Progenitor cell of endocrine pancreas (in vitro differentiated cells): ENCODE measurements around the gene BTD. TPM values are rescaled to one million over a fixed set of nuclear protein-coding genes. Genes with fewer than 3 reads are reported as not detected.

Experiments
- DNase-seq: peaks from one replicate; pipeline ENCODE4 v3.0.0; 2021; ENCODE audit warnings: low spot score; ENCODE audit not compliant: unreplicated experiment
- H3K27ac Mint-ChIP-seq: 2 replicates; pipeline ENCODE4 v1.8.0; 2021; ENCODE audit warnings: mild to moderate bottlenecking, moderate library complexity, mixed read lengths
- H3K27me3 Mint-ChIP-seq: 2 replicates; pipeline ENCODE4 v1.8.0; 2021; ENCODE audit warnings: mixed read lengths
- H3K36me3 Mint-ChIP-seq: 2 replicates; pipeline ENCODE4 v1.8.0; 2022; ENCODE audit warnings: mixed read lengths; ENCODE audit not compliant: insufficient read depth
- H3K4me1 Mint-ChIP-seq: 2 replicates; pipeline ENCODE4 v1.8.0; 2021; ENCODE audit warnings: low read depth, mixed read lengths
- H3K4me3 Mint-ChIP-seq: 2 replicates; pipeline ENCODE4 v1.8.0; 2021; ENCODE audit warnings: low read depth, mild to moderate bottlenecking, moderate library complexity, mixed read lengths
- H3K9me3 Mint-ChIP-seq: 2 replicates; pipeline ENCODE4 v1.8.0; 2021; ENCODE audit warnings: low read depth, mixed read lengths
- CTCF ChIP-seq: fragments of 200-600 bp; sonication (generic); IDR thresholded peaks from one replicate; pipeline ENCODE4 v1.5.0; 2021; ENCODE audit warnings: antibody characterized with exemption, mild to moderate bottlenecking; ENCODE audit not compliant: unreplicated experiment
- total RNA-seq: library from RNA; stranded (reverse); gene quantifications from 2 replicates; pipeline ENCODE4 v1.2.1, GENCODE V29; 2021

The BTD gene
- total RNA-seq, 1 donor from 2014 or later: 26.9 TPM

DNA sequence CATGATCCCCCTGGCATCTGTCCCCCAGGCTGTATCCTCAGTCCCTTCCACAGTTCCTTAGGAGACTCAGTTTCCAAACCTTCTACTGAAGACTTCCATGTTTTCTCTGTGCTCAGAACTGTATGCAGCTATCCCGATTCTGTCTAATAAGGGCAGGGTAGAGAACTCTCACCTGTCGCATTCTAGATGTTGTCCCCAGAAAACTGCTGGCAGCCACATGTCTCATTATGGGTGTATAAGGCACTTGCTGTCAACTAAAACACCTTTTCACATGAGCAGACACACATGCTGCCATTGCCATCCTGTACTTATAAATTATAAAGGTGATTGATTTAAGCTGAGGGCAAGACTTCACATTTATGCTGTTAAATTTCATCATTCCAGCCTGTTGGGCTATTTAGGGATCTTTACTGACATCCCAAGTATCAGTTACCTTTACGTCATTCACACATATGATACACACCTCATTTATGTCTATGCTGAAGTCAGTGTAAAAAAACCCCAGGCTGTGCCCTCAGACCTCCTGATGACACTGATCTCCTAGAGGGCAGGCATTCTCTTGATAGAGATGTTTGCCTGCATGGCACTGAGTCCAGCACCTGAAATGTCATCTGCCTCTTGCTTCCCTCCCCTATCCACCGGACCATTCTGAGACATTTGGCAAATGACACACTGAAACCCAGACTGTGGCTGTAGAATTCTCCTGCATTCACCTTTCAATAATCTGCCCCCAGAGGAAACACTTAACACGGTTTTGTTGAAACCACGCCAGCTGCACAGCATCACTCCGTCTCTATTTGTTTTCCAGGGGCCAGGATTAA is 35.8 kb downstream of the BTD start:
- Mint-ChIP-seq H3K4me1 (peaks cover 21% of the 10 kb centered on the region), H3K4me3 (no peak overlapping the region), H3K27me3 (no peaks in the 10 kb centered on the region), H3K36me3 (peaks cover 13% of the 10 kb centered on the region), H3K27ac (no peak overlapping the region), H3K9me3 (no peaks in the 10 kb centered on the region)
- DNase-seq: no peak
- no peak for TF ChIP-seq CTCF

DNA sequence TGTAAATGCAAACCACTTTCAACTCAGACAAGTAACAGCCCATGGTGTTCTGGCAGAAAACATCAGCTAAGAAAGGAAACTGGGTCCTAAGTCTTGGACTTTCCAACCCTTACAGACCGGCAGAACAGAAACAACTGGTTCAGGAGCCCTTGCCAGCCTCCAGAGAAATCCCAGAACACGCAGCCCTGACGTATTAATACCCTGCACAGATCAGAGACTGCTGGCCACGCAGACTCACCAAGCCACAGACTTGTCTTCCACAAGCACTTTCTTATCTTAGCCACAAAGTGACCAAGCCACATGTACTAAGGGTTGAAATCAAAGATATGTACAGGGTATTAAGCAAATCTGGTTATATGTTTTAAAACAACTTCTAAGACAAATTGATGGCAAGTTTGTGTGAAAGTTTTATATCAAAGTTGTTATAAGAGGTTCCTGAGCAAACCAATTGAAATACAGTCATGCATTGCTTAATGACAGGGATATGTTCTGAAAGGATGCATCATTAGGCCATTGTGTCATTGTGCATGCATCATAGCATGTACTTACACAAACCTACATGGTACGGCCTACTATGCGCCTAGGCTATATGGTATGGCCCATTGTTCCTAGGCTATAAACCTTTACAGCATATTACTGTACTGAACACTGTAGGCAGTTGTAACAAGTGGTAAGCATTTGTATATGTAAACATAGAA is 36.8 kb downstream of the BTD start:
- Mint-ChIP-seq H3K27me3 (no peaks in the 10 kb centered on the region), H3K9me3 (no peaks in the 10 kb centered on the region), H3K4me1 (peaks cover 19% of the 10 kb centered on the region), H3K36me3 (peaks cover 16% of the 10 kb centered on the region), H3K4me3 (no peak overlapping the region), H3K27ac (no peak overlapping the region)
- no peak for DNase-seq
- TF ChIP-seq CTCF: no peak

DNA sequence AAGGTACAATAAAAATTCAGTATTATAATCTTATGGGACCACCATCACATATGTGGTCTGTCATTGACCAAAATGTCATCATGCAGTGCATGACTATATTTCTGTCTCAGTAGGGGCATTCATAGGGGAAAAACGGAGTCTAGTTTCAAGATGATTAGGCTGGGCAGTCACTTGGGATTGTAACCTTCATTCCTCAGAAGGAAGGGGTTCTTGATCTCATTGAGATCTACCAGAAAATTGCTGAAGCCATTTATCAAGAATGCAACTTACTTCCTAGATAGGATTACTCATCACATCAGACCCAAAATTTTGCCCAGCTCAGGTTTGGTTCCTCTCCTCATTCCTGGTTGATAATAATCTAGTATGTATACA is 37.3 kb downstream of the BTD start:
- TF ChIP-seq CTCF: no peak
- no peak overlapping the region for H3K4me3 Mint-ChIP-seq
- no peaks in the 10 kb centered on the region for H3K27me3 Mint-ChIP-seq
- H3K36me3 Mint-ChIP-seq: peaks cover 16% of the 10 kb centered on the region
- peaks cover 14% of the 10 kb centered on the region for H3K4me1 Mint-ChIP-seq
- no peak for DNase-seq
- no peaks in the 10 kb centered on the region for H3K9me3 Mint-ChIP-seq
- no peak overlapping the region for H3K27ac Mint-ChIP-seq

DNA sequence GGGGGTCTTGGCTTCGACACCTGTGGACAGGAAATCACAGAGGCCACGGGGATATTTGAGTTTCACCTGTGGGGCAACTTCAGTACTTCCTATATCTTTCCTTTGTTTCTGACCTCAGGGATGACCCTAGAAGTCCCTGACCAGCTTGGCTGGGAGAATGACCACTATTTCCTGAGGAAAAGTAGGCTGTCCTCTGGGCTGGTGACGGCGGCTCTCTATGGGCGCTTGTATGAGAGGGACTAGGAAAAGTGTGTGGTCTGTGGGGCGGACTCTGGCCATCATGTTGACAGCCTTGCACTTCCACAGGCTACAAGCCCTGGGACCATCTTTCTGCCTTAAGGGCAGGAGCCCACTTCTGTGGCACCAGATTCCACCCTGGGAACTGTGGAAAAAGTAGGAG is 43.7 kb downstream of the BTD start:
- Mint-ChIP-seq H3K9me3 (no peaks in the 10 kb centered on the region), H3K27me3 (no peaks in the 10 kb centered on the region), H3K4me1 (no peaks in the 10 kb centered on the region), H3K27ac (no peak overlapping the region), H3K4me3 (no peak overlapping the region), H3K36me3 (peaks cover 20% of the 10 kb centered on the region)
- TF ChIP-seq CTCF: no peak
- DNase-seq: no peak

DNA sequence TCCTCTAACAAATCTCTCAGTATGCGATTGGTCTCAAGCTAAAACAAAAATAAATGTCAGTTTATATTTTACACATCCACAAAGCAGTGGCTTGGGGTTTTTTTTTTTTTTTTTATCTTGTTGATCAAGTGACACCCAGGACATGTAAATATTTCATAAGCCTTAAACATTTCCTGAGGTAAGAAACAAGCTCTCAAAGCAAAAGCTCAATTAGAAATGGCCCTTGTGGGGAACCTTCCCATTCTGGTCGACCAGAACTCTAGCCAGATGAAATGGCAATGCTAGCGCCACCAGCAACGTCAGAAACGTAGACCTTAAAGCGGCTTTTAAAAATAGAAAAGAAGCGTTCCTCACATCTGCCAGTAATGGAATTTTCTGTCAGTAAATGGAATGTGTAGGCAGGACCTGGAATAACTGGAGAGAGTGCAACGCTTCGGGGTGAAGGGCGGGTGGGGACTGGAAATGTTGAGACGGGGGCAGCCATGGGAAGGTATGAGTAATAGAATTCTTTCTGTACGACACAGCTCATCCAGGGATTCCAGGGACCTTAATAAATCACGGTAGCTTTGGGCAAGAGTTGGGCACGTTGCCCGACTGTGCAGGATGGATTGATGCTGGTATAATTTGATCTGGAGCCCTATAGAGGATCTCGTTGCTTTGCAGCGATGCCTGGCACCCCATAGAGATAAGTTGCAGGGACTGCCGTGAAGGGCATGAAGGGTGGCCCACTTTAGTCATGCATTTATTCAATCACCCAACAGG is 44.4 kb downstream of the BTD start:
- H3K4me1 Mint-ChIP-seq: no peaks in the 10 kb centered on the region
- H3K4me3 Mint-ChIP-seq: no peak overlapping the region
- H3K36me3 Mint-ChIP-seq: peaks cover 20% of the 10 kb centered on the region
- no peaks in the 10 kb centered on the region for H3K27me3 Mint-ChIP-seq
- no peak for DNase-seq
- no peak overlapping the region for H3K27ac Mint-ChIP-seq
- TF ChIP-seq CTCF: no peak
- no peaks in the 10 kb centered on the region for H3K9me3 Mint-ChIP-seq
